ENCODE measurements around the gene POU2F1.

GRCh38 chr1:167207940-167208623 is 12.6 kb upstream of the POU2F1 start:
- TF ChIP-seq CTCF (IDR thresholded peaks at IDR 0.05; ENCODE audit: low read depth, low read length, missing input control), result no peak
- no peak for TF ChIP-seq RAD21 (IDR thresholded peaks at IDR 0.05)
- TF ChIP-seq ATF3 (IDR thresholded peaks at IDR 0.05), result no peak
